ENCODE data around the gene KIAA0232. TPM values are rescaled to one million over a fixed set of nuclear protein-coding genes. Genes with fewer than 3 reads are reported as not detected.
A peak's percentile ranks its signal among the peaks of the same experiment; 100 is the strongest.

KIAA0232 gene
- total RNA-seq, 1 donor from 2014 or later, result 15.9 TPM

DNA sequence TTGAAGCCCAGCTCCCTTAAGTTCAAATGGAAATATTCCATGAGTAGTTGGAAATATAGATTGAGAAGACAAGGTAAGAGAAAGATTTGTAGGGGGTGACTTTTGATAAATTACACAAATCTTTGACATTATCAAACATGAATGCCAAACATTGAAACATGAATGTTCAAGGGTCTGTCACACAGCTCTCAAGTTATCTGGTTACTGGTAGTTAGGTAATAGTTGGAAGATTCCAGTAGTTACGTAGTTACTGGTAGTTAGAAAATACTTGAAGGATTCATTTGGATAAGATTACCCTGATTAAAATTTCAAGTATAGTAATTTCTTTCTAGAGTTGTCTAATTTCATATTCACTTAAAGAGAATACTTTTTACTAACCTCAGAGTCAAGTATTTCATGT is 20.7 kb downstream of the KIAA0232 start:
- TF ChIP-seq, protein P1, sequence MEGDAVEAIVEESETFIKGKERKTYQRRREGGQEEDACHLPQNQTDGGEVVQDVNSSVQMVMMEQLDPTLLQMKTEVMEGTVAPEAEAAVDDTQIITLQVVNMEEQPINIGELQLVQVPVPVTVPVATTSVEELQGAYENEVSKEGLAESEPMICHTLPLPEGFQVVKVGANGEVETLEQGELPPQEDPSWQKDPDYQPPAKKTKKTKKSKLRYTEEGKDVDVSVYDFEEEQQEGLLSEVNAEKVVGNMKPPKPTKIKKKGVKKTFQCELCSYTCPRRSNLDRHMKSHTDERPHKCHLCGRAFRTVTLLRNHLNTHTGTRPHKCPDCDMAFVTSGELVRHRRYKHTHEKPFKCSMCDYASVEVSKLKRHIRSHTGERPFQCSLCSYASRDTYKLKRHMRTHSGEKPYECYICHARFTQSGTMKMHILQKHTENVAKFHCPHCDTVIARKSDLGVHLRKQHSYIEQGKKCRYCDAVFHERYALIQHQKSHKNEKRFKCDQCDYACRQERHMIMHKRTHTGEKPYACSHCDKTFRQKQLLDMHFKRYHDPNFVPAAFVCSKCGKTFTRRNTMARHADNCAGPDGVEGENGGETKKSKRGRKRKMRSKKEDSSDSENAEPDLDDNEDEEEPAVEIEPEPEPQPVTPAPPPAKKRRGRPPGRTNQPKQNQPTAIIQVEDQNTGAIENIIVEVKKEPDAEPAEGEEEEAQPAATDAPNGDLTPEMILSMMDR (IDR thresholded peaks at IDR 0.05), result no peak
- Histone ChIP-seq H3K36me3 (peaks cover 0 to 2% of the 10 kb centered on the region in 2 donors), H3K4me1 (peaks cover 0 to 14% of the 10 kb centered on the region in 2 donors), H3K27ac (no peak overlapping the region), H3K4me3 (no peak overlapping the region), H3K9me3 (no peaks in the 10 kb centered on the region), H3K27me3 (no peaks in the 10 kb centered on the region)
- intact Hi-C loops (cut with DNase I), result no loop called here
- no peak for DNase-seq (ENCODE audit: low spot score in 2 of 2)

DNA sequence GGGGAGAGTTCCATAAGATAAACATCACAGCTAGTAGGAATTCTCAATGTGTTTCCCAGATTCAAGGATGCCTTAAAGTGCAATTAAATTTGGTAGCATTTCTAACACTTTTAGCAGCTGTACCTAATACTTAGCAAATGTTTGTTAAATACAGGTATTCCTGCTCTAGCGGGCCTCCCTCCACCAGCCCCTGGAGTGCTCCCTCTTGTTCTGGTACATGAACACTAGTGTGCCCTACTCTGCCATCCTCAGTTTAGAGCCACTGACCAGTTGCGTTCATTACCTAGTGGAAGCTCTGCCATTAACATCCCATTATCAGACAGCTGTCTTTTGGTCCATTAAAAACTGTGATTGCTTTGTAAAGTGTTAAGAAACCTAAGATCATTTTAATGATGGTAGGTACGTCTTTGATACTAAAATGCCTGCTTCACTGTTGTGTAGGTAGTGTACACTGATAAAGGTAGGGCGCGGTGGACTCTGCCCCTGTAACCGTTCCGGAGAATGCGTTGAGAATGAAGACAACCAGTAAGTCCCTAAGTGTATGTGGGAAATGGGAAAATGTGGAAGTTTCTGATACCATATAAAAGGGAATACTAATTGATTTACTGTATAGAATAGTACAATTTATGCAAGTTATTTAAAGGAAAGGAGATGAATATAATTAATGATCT is 21.7 kb downstream of the KIAA0232 start:
- Histone ChIP-seq H3K4me3 (no peak overlapping the region), H3K27ac (no peak overlapping the region), H3K4me1 (peaks cover 0 to 19% of the 10 kb centered on the region in 2 donors), H3K9me3 (no peaks in the 10 kb centered on the region), H3K36me3 (no peaks in the 10 kb centered on the region), H3K27me3 (no peaks in the 10 kb centered on the region)
- intact Hi-C loops (cut with DNase I), result no loop called here
- TF ChIP-seq, protein P1 (IDR thresholded peaks at IDR 0.05), result no peak
- DNase-seq (ENCODE audit: low spot score in 2 of 2), result no peak

DNA sequence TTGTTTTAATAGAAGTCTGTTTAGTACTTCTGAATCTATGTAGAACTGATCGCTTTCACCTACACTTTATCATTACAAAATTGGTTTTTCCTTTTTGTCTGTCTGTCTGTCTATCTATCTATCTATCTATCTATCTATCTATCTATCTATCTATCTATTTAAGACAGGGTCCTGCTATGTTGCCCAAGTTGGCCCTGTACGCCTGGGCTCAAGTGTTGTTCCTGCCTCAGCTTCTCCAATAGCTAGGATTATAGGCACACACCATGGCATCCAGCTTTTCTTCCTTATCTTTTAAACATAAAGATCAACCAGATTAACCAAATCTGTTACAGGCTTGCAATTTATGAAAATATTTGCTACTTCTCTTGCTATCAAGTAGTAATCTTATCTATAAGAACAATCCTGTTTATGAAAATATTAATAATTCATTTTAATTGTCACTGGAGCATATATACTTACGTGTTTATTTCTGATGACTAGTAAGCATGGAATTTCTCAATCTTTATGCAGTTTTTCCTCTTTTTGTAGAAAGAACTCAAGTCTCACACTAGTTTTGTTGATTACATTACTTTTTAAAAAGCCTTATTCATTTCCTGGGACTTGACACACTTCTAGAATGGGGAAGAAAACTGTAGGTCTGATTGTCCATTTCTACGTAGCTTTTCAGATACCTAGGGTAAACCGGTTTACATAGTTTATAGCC is 24.5 kb downstream of the KIAA0232 start:
- Histone ChIP-seq H3K36me3 (no peaks in the 10 kb centered on the region), H3K9me3 (no peaks in the 10 kb centered on the region), H3K4me1 (peaks cover 0 to 19% of the 10 kb centered on the region in 2 donors), H3K4me3 (no peak overlapping the region), H3K27ac (peak overlapping the region; percentile 17 to 41), H3K27me3 (no peaks in the 10 kb centered on the region)
- DNase-seq (ENCODE audit: low spot score in 2 of 2), result no peak
- TF ChIP-seq, protein P1 (IDR thresholded peaks at IDR 0.05), result no peak
- intact Hi-C loops (cut with DNase I), result loop anchor here (5.0 kb wide), 1 partner anchor 40 kb away; no protein-coding TSS in a partner anchor

DNA sequence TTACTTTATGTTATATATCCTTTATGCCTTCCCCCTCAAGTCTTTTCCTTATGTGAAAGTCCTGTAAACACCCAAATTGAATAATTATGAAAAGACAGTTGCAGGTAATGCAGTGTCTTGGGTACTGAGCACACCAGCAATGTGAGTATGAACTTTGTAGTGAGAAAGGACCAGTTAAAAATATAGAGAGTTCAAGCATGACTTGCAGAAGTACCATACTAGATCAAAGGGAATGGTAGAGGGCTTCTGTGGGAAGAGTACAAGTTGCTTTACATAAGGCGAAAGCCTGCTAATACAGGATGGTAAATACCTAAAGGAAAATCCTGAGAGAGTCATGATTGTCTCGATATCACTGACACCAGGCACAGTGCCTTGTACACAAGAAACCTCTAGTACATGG is 25.7 kb downstream of the KIAA0232 start:
- TF ChIP-seq, protein P1 (IDR thresholded peaks at IDR 0.05), result no peak
- H3K9me3 ChIP-seq, result no peaks in the 10 kb centered on the region
- H3K36me3 ChIP-seq, result no peaks in the 10 kb centered on the region
- no peak for DNase-seq (ENCODE audit: low spot score in 2 of 2)
- H3K27ac ChIP-seq, result peak overlapping the region; percentile 16 to 41
- H3K4me3 ChIP-seq, result no peak overlapping the region
- no peaks in the 10 kb centered on the region for H3K27me3 ChIP-seq
- H3K4me1 ChIP-seq, result peaks cover 0 to 19% of the 10 kb centered on the region in 2 donors
- intact Hi-C loops (cut with DNase I), result loop anchor here (5.0 kb wide), 1 partner anchor 39 kb away; no protein-coding TSS in a partner anchor

DNA sequence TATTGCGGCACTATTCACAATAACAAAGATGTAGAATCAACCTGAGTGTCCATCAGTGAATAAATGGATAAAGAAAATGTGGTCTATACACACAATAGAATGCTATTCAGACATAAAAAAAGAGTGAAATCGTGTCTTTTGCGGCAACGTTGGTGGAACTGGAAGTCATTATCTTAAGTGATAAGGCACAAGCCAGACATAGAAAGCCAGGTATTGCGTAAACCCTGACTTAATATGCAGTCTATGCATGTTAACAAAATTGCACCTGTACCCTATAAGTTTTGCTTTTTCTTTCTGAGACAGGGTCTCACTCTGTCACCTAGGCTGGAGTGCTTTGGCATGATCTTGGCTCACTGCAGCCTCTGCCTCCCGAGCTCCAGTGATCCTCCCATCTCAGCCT is 28.6 kb downstream of the KIAA0232 start:
- TF ChIP-seq, protein P1 (IDR thresholded peaks at IDR 0.05), result no peak
- DNase-seq (ENCODE audit: low spot score in 2 of 2), result no peak
- H3K27me3 ChIP-seq, result no peaks in the 10 kb centered on the region
- no peaks in the 10 kb centered on the region for H3K9me3 ChIP-seq
- no peak overlapping the region for H3K27ac ChIP-seq
- H3K4me3 ChIP-seq, result no peak overlapping the region
- peaks cover 0 to 19% of the 10 kb centered on the region in 2 donors for H3K4me1 ChIP-seq
- H3K36me3 ChIP-seq, result no peaks in the 10 kb centered on the region
- intact Hi-C loops (cut with DNase I), result no loop called here
